ENCODE data around the gene SSH2. TPM values are rescaled to one million over a fixed set of nuclear protein-coding genes. Genes with fewer than 3 reads are reported as not detected.

SSH2 gene
- total and polyA plus RNA-seq, 2 of the 13 experiments (the other 11 are each of a cell fraction or from before 2014, with no cell fraction given): 6.0 to 6.4 TPM

GRCh38 chr17:29929006-29929532 lies 959 bp downstream of the SSH2 start (continued):
- TF ChIP-seq ZXDC (CRISPR knock-in tag; IDR thresholded peaks at IDR 0.05) (no peak), PLRG1 (conservative IDR thresholded peaks at IDR 0.05) (no peak), ZHX2 (IDR thresholded peaks at IDR 0.05; ENCODE audit: low read depth) (no peak), ZHX2 (CRISPR knock-in tag; IDR thresholded peaks at IDR 0.05; ENCODE audit: borderline replicate concordance) (no peak), PAXIP1 (CRISPR knock-in tag; conservative IDR thresholded peaks at IDR 0.05) (peak; percentile 17; the same call in 1 of the 2 replicates), ZNF326 (CRISPR knock-in tag; IDR thresholded peaks at IDR 0.05; ENCODE audit: borderline replicate concordance) (no peak), TBX3 (IDR thresholded peaks at IDR 0.05; ENCODE audit: borderline replicate concordance) (no peak), MXD4 (CRISPR knock-in tag; IDR thresholded peaks at IDR 0.05) (peak; percentile 2; the same call in 1 of the 2 replicates), NR2F6 (IDR thresholded peaks at IDR 0.05) (no peak), NR2F6 (CRISPR knock-in tag; IDR thresholded peaks at IDR 0.05) (no peak), BORCS8-MEF2B (CRISPR knock-in tag; IDR thresholded peaks at IDR 0.05) (no peak), ZNF580 (CRISPR knock-in tag; IDR thresholded peaks at IDR 0.05; ENCODE audit: borderline replicate concordance, low read depth) (peak; percentile 68), ZBTB34 (CRISPR knock-in tag; IDR thresholded peaks at IDR 0.05) (no peak)
- TF ChIP-seq, protein P1, sequence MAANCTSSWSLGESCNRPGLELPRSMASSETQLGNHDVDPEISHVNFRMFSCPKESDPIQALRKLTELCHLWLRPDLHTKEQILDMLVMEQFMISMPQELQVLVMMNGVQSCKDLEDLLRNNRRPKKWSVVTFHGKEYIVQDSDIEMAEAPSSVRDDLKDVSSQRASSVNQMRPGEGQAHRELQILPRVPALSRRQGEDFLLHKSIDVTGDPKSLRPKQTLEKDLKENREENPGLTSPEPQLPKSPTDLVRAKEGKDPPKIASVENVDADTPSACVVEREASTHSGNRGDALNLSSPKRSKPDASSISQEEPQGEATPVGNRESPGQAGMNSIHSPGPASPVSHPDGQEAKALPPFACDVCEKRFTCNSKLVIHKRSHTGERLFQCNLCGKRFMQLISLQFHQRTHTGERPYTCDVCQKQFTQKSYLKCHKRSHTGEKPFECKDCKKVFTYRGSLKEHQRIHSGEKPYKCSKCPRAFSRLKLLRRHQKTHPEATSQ (CRISPR knock-in tag; IDR thresholded peaks at IDR 0.05; ENCODE audit: borderline replicate concordance): peak; percentile 48; the same call in 1 of the 2 replicates

All from HepG2 (cell line).